H1 (cell line): Measurements from ENCODE around the gene CACNB2. TPM values are rescaled to one million over a fixed set of nuclear protein-coding genes. Genes with fewer than 3 reads are reported as not detected.

ENCODE experiments used
- CTCF ChIA-PET: fragments of 300-600 bp; sonication (Branson Sonifier 250); formaldehyde crosslinking; loops from one replicate; lab custom pipeline; 2021; ENCODE audit not compliant: partially characterized antibody; lab: Charles Lee
- POLR2A ChIA-PET: fragments of 300-600 bp; sonication (Branson Sonifier 250); formaldehyde crosslinking; loops from one replicate; lab custom pipeline; 2021; ENCODE audit warnings: inconsistent platforms; ENCODE audit not compliant: partially characterized antibody; lab: Charles Lee
- DNase-seq, 2 experiments: peaks; one replicate each; pipeline versions ENCODE4 v3.0.0 to v3.0.0-alpha.2; 2010 to 2022; ENCODE audit warnings: low spot score in 2 of 2, low read depth in 1 of 2, mixed read lengths in 1 of 2
- FAIRE-seq: peaks from 2 replicates; lab custom pipeline; 2011; peaks lifted over from hg19 to GRCh38; lab: Jason Lieb, UNC
- H2AFZ ChIP-seq: 2 replicates; pipeline ENCODE4 v1.8.1; 2012; ENCODE audit warnings: low read length, inconsistent platforms
- H2AK5ac ChIP-seq: 2 replicates; pipeline ENCODE4 v1.6.1; 2013; ENCODE audit warnings: low read depth, low read length
- H2BK120ac ChIP-seq: replicated peaks from 2 replicates; pipeline ENCODE3; 2013; ENCODE audit warnings: low read depth, low read length, inconsistent platforms
- H2BK12ac ChIP-seq: 2 replicates; pipeline ENCODE4 v1.6.1; 2013; ENCODE audit warnings: low read depth, low read length
- H2BK15ac ChIP-seq: 2 replicates; pipeline ENCODE4 v1.6.1; 2013; ENCODE audit warnings: low read length
- H2BK20ac ChIP-seq: 2 replicates; pipeline ENCODE4 v1.6.1; 2013; ENCODE audit warnings: low read length
- H2BK5ac ChIP-seq: 2 replicates; pipeline ENCODE4 v1.6.1; 2013; ENCODE audit warnings: low read depth, low read length
- H3K14ac ChIP-seq: 2 replicates; pipeline ENCODE4 v1.6.1; 2013; ENCODE audit warnings: inconsistent platforms; ENCODE audit not compliant: insufficient read length
- H3K18ac ChIP-seq: 2 replicates; pipeline ENCODE4 v1.6.1; 2013; ENCODE audit warnings: low read length; ENCODE audit errors: extremely low read depth
- H3K23ac ChIP-seq: 2 replicates; pipeline ENCODE4 v1.6.1; 2013; ENCODE audit warnings: inconsistent platforms; ENCODE audit not compliant: insufficient read length
- H3K23me2 ChIP-seq: 2 replicates; pipeline ENCODE4 v1.6.1; 2013; ENCODE audit warnings: low read depth, low read length
- H3K27ac ChIP-seq: 2 replicates; pipeline ENCODE4 v1.6.1; 2011; ENCODE audit warnings: low read depth, low read length, inconsistent platforms
- H3K27me3 ChIP-seq, 4 experiments: replicated peaks in 1 of 4; 1 replicate in 1 of 4; 2 replicates in 3 of 4; pipeline versions ENCODE4 v1.6.1 to v1.8.1; 2011 to 2013; ENCODE audit warnings: low read length in 3 of 4, mild to moderate bottlenecking in 3 of 4, inconsistent platforms in 2 of 4, mixed read lengths in 2 of 4, moderate library complexity in 1 of 4; ENCODE audit not compliant: control insufficient read depth in 3 of 4, insufficient read depth in 3 of 4; ENCODE audit errors: extremely low read depth in 1 of 4
- H3K36me3 ChIP-seq, 4 experiments: 2 replicates each; pipeline versions ENCODE4 v1.6.1 to v1.8.1; 2011 to 2013; ENCODE audit warnings: mild to moderate bottlenecking in 4 of 4, low read length in 3 of 4, moderate library complexity in 2 of 4, control low read depth in 1 of 4, inconsistent platforms in 1 of 4; ENCODE audit not compliant: insufficient read depth in 4 of 4, control insufficient read depth in 2 of 4
- H3K4ac ChIP-seq: replicated peaks from 2 replicates; pipeline ENCODE3; 2013; ENCODE audit warnings: low read length, low read depth, mixed read lengths, inconsistent platforms; ENCODE audit not compliant: insufficient read length
- H3K4me1 ChIP-seq, 4 experiments: replicated peaks in 1 of 4; 1 replicate in 1 of 4; 2 replicates in 3 of 4; pipeline versions ENCODE4 v1.6.1 to v1.8.1; 2011 to 2013; ENCODE audit warnings: low read length in 3 of 4, inconsistent platforms in 2 of 4, mixed read lengths in 1 of 4; ENCODE audit not compliant: insufficient read depth in 4 of 4, control insufficient read depth in 3 of 4
- H3K4me2 ChIP-seq, 2 experiments: 2 replicates each; pipeline versions ENCODE4 v1.6.1 to v1.8.1; 2011 to 2013; ENCODE audit warnings: low read depth in 2 of 2, low read length in 2 of 2, control low read depth in 1 of 2, inconsistent platforms in 1 of 2, mild to moderate bottlenecking in 1 of 2; ENCODE audit not compliant: insufficient read depth in 1 of 2
- H3K4me3 ChIP-seq, 4 experiments: fragments of 200-600, 300-600 bp in 1 of 4; sonication (generic), shearing (Covaris generic), sonication (Bioruptor Twin) in 1 of 4; 2 replicates each; pipeline versions ENCODE4 v1.5.1 to v1.8.1; 2011 to 2016; ENCODE audit warnings: low read length in 4 of 4, low read depth in 3 of 4, control low read depth in 2 of 4, inconsistent platforms in 2 of 4, mild to moderate bottlenecking in 2 of 4, mixed read lengths in 1 of 4, moderate library complexity in 1 of 4; ENCODE audit not compliant: insufficient read depth in 2 of 4; ENCODE audit errors: extremely low read depth in 1 of 4
- H3K56ac ChIP-seq: replicated peaks from 2 replicates; pipeline ENCODE3; 2013; ENCODE audit warnings: low read depth, mild to moderate bottlenecking, mixed read lengths, low read length, inconsistent platforms; ENCODE audit not compliant: insufficient read length
- H3K79me1 ChIP-seq: 2 replicates; pipeline ENCODE4 v1.6.1; 2013; ENCODE audit warnings: low read depth, low read length, control low read depth
- H3K79me2 ChIP-seq, 2 experiments: 2 replicates each; pipeline versions ENCODE4 v1.6.1 to v1.8.1; 2012 to 2013; ENCODE audit warnings: low read length in 2 of 2, mild to moderate bottlenecking in 2 of 2, inconsistent platforms in 1 of 2; ENCODE audit not compliant: insufficient read depth in 2 of 2, control insufficient read depth in 1 of 2
- H3K9ac ChIP-seq, 4 experiments: replicated peaks in 1 of 4; 1 replicate in 1 of 4; 2 replicates in 3 of 4; pipeline versions ENCODE4 v1.6.1 to v1.8.1; 2011 to 2013; ENCODE audit warnings: low read depth in 3 of 4, low read length in 3 of 4, control low read depth in 2 of 4, mild to moderate bottlenecking in 2 of 4, moderate library complexity in 2 of 4, inconsistent platforms in 1 of 4; ENCODE audit errors: extremely low read depth in 1 of 4
- H3K9me3 ChIP-seq, 2 experiments: 2 replicates each; pipeline versions ENCODE4 v1.6.1 to v1.8.1; 2012 to 2013; ENCODE audit warnings: mild to moderate bottlenecking in 2 of 2, moderate library complexity in 2 of 2, control low read depth in 1 of 2, inconsistent platforms in 1 of 2, low read depth in 1 of 2, low read length in 1 of 2, mixed read lengths in 1 of 2; ENCODE audit not compliant: insufficient read depth in 2 of 2
- H4K20me1 ChIP-seq, 2 experiments: replicated peaks in 1 of 2; 2 replicates each; pipeline versions ENCODE3 to v1.8.1; 2011 to 2013; ENCODE audit warnings: inconsistent platforms in 2 of 2, low read length in 2 of 2, mild to moderate bottlenecking in 1 of 2; ENCODE audit not compliant: insufficient read depth in 2 of 2, control insufficient read depth in 1 of 2
- H4K5ac ChIP-seq: 2 replicates; pipeline ENCODE4 v1.6.1; 2013; ENCODE audit warnings: low read length, low read depth, mixed read lengths, inconsistent platforms; ENCODE audit not compliant: insufficient read length
- H4K8ac ChIP-seq: 2 replicates; pipeline ENCODE4 v1.8.0; 2013; ENCODE audit warnings: mild to moderate bottlenecking, moderate library complexity, low read length, inconsistent platforms; ENCODE audit not compliant: insufficient read depth; ENCODE audit errors: extremely low read depth
- H4K91ac ChIP-seq: replicated peaks from 2 replicates; pipeline ENCODE3; 2013; ENCODE audit warnings: low read length, mixed read lengths, inconsistent platforms; ENCODE audit not compliant: insufficient read length
- BCL11A ChIP-seq, 2 experiments: IDR thresholded peaks; one replicate each; pipeline ENCODE4 v1.6.1; 2011; ENCODE audit warnings: low read depth in 2 of 2, low read length in 2 of 2, mild to moderate bottlenecking in 2 of 2
- BRCA1 ChIP-seq: IDR thresholded peaks from 2 replicates; pipeline ENCODE4 v1.6.1; 2012; ENCODE audit warnings: low read depth, low read length, improper control_type of control experiment
- CBX5 ChIP-seq: fragments of 300-800, 300-1000 bp; sonication (generic); IDR thresholded peaks from 2 replicates; pipeline ENCODE4 v1.7.1; 2016; ENCODE audit warnings: antibody characterized with exemption, low read length, low read depth
- CHD2 ChIP-seq: IDR thresholded peaks from 2 replicates; pipeline ENCODE4 v1.6.1; 2012; ENCODE audit warnings: low read length, improper control_type of control experiment
- EP300 ChIP-seq, 2 experiments: IDR thresholded peaks; 1 replicate in 1 of 2; 2 replicates in 1 of 2; pipeline ENCODE4 v1.6.1; 2011 to 2012; ENCODE audit warnings: low read depth in 2 of 2, low read length in 2 of 2, mild to moderate bottlenecking in 2 of 2, borderline replicate concordance in 1 of 2, inconsistent platforms in 1 of 2, moderate library complexity in 1 of 2
- JUN ChIP-seq: IDR thresholded peaks from 2 replicates; pipeline ENCODE4 v1.6.1; 2011; ENCODE audit warnings: low read depth, mild to moderate bottlenecking, improper control_type of control experiment, low read length
- KDM1A ChIP-seq: fragments of 200-600, 300-600 bp; sonication (generic); IDR thresholded peaks from 2 replicates; pipeline ENCODE4 v1.7.1; 2016; ENCODE audit warnings: mild to moderate bottlenecking, low read length, borderline replicate concordance
- SIRT6 ChIP-seq: IDR thresholded peaks from one replicate; pipeline ENCODE4 v1.7.1; 2012; ENCODE audit warnings: low read length, inconsistent platforms
- SUZ12 ChIP-seq: fragments of 200-600 bp; sonication (generic); IDR thresholded peaks from 2 replicates; pipeline ENCODE4 v1.6.1; 2012; ENCODE audit warnings: mild to moderate bottlenecking, inconsistent platforms, low read length, moderate library complexity, mixed read lengths
- TAF1 ChIP-seq: IDR thresholded peaks from 2 replicates; pipeline ENCODE4 v1.6.1; 2011; ENCODE audit warnings: mild to moderate bottlenecking, low read depth, low read length
- TAF7 ChIP-seq: optimal IDR thresholded peaks from 2 replicates; pipeline ENCODE3; 2011; ENCODE audit warnings: low read depth, mild to moderate bottlenecking, inconsistent platforms, low read length, moderate library complexity, borderline replicate concordance
- WGBS, 2 experiments: shearing (Covaris generic) in 1 of 2; methylation state at CpG; one replicate each; pipeline versions ENCODE4 v1.1.6 to v1.1.7; 2013 to 2015; ENCODE audit warnings: low lambda C conversion rate in 2 of 2, mixed read lengths in 2 of 2, inconsistent platforms in 1 of 2, low coverage in 1 of 2, missing lambda C conversion rate in 1 of 2; ENCODE audit not compliant: insufficient replicate concordance in 2 of 2, insufficient coverage in 1 of 2, insufficient read length in 1 of 2; ENCODE audit errors: extremely low coverage in 1 of 2, missing lambda C conversion rate in 1 of 2; 5-methylcytosine and 5-hydroxymethylcytosine counted together
- polyA plus RNA-seq, 7 experiments: library from polyadenylated mRNA; depleted of rRNA in 3 of 7; stranded (reverse) in 5 of 7; unstranded in 2 of 7; fragments of >200 nt in 5 of 7; fragments of 200-250 nt in 2 of 7; gene quantifications; 1 replicate in 5 of 7; 2 replicates in 1 of 7; 4 replicates in 1 of 7; pipeline versions ENCODE4 v1.2.1 to v1.2.3, GENCODE V29; 2011 to 2013; ENCODE audit warnings: missing spikeins in 2 of 7, mixed read lengths in 2 of 7
- total RNA-seq: library from RNA; stranded (reverse); fragmentation: NEBNext Ultra II Directional; extraction: Animal tissue kit (Norgen Biotek cat#: 25700); gene quantifications from 2 replicates; pipeline ENCODE4 v1.2.1, GENCODE V29; 2021
- TF ChIP-seq, protein P1 (sequence below), 3 experiments: IDR thresholded peaks; 1 replicate in 2 of 3; 2 replicates in 1 of 3; pipeline versions ENCODE4 v1.5.1 to v1.6.1; 2011; ENCODE audit warnings: low read length in 3 of 3, mild to moderate bottlenecking in 3 of 3, inconsistent platforms in 2 of 3, low read depth in 1 of 3, moderate library complexity in 1 of 3; ENCODE audit not compliant: insufficient read depth in 1 of 3; ENCODE audit errors: control extremely low read depth in 1 of 3

The CACNB2 gene
- total and polyA plus RNA-seq, 2 of the 8 experiments (the other 6 are each of a cell fraction or from before 2014, with no cell fraction given): 2.4 to 3.2 TPM

DNA sequence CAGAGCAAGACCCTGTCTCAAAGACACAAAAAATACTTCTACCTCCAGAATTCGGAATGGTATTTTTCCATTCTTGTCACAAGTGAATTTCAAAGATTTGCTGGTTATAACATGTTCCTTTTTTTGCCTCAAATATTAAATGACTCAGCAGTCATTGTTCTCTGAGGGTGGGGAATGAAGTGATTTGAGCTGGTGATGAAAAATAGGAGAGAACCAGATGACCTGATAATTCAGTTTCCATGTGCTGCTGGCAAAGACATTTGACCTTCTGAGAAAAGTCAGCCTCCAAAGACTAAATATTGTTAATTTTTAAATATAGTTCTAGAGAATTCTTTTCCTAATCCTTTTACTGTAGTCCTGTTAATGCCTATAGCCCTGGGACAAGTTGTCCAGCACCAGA, 78.9 kb downstream of the CACNB2 start:
- Histone ChIP-seq H3K4me3 (no peak overlapping the region), H3K23ac (no peak overlapping the region), H4K8ac (no peak overlapping the region), H2BK15ac (no peak overlapping the region), H3K14ac (no peak overlapping the region), H3K9me3 (no peaks in the 10 kb centered on the region), H2BK120ac (no peak overlapping the region), H3K56ac (no peak overlapping the region), H3K36me3 (no peaks in the 10 kb centered on the region), H2BK12ac (no peak overlapping the region), H3K4me1 (peaks cover 0 to 3% (median 0%) of the 10 kb centered on the region in 4 experiments; a peak in 1 of 7 replicates), H4K5ac (no peak overlapping the region), H3K27ac (no peak overlapping the region), H3K27me3 (no peaks in the 10 kb centered on the region), H2AFZ (no peak overlapping the region), H3K79me2 (no peaks in the 10 kb centered on the region), H2BK20ac (no peak overlapping the region), H3K4me2 (no peak overlapping the region), H3K18ac (no peak overlapping the region), H3K9ac (no peak overlapping the region), H3K23me2 (no peaks in the 10 kb centered on the region), H2AK5ac (no peak overlapping the region), H4K20me1 (no peaks in the 10 kb centered on the region), H4K91ac (no peak overlapping the region), H3K4ac (no peak overlapping the region), H3K79me1 (no peaks in the 10 kb centered on the region), H2BK5ac (no peak overlapping the region)
- DNase-seq (no peak), FAIRE-seq (no peak)
- POLR2A ChIA-PET: no interaction called here
- whole genome bisulfite sequencing, 2 experiments: 77% methylated on average over 1 of the region's 1 CpG; no CpG with 5 or more reads in 1 of the 2 experiments
- CTCF ChIA-PET: interaction anchor here (0.7 to 2.4 kb wide), 5 partner anchors 14 to 370 kb away, joined by 3 to 8 read pairs (median 3); no protein-coding TSS in a partner anchor
- TF ChIP-seq SUZ12 (no peak), JUN (no peak), SIRT6 (no peak), EP300 (IDR thresholded peaks at IDR 0.05; ENCODE audit: borderline replicate concordance in 1 of 2, low read depth in 2 of 2, low read length in 2 of 2) (no peak), CBX5 (no peak), TAF7 (no peak), TAF1 (no peak), BRCA1 (no peak), CHD2 (no peak), BCL11A (IDR thresholded peaks at IDR 0.05; ENCODE audit: low read depth in 2 of 2, low read length in 2 of 2) (no peak), KDM1A (no peak)
- TF ChIP-seq, protein P1, sequence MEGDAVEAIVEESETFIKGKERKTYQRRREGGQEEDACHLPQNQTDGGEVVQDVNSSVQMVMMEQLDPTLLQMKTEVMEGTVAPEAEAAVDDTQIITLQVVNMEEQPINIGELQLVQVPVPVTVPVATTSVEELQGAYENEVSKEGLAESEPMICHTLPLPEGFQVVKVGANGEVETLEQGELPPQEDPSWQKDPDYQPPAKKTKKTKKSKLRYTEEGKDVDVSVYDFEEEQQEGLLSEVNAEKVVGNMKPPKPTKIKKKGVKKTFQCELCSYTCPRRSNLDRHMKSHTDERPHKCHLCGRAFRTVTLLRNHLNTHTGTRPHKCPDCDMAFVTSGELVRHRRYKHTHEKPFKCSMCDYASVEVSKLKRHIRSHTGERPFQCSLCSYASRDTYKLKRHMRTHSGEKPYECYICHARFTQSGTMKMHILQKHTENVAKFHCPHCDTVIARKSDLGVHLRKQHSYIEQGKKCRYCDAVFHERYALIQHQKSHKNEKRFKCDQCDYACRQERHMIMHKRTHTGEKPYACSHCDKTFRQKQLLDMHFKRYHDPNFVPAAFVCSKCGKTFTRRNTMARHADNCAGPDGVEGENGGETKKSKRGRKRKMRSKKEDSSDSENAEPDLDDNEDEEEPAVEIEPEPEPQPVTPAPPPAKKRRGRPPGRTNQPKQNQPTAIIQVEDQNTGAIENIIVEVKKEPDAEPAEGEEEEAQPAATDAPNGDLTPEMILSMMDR (IDR thresholded peaks at IDR 0.05; ENCODE audit: control extremely low read depth in 1 of 3, insufficient read depth in 1 of 3, low read depth in 1 of 3, low read length in 3 of 3): no peak
